ENCODE results near the gene ANKRD37.

GRCh38 chr4:185364886-185365285 lies 31.8 kb upstream of the ANKRD37 start:
- no peak for TF ChIP-seq YY1 (IDR thresholded peaks at IDR 0.05; ENCODE audit: insufficient read depth, insufficient read length)
- no peak for TF ChIP-seq ZNF274 (IDR thresholded peaks at IDR 0.05; ENCODE audit: low read depth, low read length)
- TF ChIP-seq SUZ12 (IDR thresholded peaks at IDR 0.05; ENCODE audit: extremely low read depth, insufficient read depth, insufficient read length): no peak
